Ecto neural progenitor cell (in vitro differentiated cells): ENCODE data around the gene PHF1.

Experiments used
- DNase-seq: peaks from one replicate; pipeline ENCODE4 v3.0.0-alpha.2; 2018; ENCODE audit warnings: low spot score

Gene PHF1

DNA sequence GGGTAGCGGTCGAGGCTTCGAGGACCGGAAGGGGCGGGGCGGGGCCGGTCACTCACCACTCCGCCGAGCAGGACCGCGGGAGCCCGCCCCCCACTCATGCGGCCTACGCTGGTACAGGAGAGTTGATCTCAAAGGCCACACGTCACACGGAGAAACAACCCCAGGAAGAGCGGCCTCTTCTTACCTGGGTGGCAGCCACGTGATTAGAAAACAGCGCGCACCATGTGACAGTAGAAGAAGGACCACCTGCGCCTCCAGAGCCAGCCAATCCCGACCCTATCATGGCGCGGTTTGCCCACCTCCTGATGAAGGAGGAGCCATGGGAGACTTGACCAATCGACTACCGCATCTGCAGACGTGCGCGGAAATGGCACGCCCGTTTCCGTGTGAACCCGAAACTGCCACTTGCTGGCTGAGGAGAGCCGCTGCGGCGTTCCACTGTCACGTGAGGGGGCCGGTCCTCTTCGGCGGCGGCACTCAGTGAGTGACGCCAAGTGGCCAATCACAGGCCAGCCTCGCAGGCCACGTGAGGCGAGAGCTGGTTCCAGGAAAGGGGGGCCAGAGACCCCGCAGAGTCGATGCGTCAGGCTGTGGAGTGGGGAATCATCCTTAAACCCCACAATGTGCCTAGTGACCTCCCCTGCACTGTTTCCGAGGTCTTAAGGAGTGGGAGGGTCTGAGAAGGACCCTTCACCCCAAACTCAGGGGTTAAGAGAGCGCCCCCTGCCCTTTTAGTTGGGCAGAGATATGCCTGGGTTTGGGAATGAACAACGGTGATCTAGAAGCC, 7.3 kb downstream of the PHF1 start, which contains the start of gene CUTA:
CUTA (minus strand) TSS at position 205 of the 787 bp plus-strand sequence; CDS start at position 98, 107 bp downstream.
- DNase-seq = peak; percentile 98

GRCh38 chr6:33418690-33419291, 8.0 kb downstream of the PHF1 start:
- DNase-seq = no peak

DNA sequence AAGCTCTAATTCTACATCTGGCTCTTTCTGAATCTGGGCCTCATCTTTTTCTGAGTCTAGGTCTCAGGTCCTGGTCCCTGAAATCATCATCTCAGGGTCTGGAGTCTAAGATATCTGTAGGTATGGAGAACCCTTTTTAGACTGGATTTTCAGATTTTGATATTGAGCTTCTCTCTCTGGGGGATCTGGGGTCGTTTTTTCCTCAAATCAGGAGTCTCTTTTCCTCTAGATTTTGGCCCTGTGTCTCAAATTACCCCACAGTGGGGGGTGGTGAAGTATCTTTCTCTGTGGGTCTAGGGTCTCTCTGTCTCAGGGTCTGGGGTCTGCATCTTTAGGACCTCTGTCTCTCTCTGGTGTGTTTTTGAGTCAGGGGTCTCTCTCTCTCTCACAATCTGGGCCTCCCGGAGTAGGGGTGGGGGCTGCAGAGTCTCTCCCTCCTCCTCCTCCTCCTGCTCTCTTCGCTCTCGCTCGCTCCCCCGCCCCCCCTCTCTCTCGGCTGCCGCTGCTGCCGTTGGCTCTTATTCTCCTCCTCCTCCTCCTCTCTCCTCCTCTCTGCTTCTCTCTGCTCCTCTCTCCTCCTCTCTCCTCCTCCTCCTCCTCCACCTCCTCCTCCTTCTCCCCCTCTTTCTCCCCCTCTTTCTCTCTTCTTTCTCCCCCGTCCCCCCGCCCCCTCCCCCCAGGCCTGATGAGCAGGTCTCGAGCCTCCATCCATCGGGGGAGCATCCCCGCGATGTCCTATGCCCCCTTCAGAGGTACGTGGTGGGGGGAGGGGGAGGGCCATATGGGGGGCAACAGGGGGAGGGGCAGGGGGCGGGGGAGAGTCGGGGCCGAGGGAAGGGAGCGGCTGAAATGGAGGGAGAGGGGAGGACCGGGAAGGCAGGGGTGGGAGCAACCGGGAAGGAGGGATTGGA, 9.0 kb downstream of the PHF1 start, which contains the start of gene SYNGAP1:
SYNGAP1 (plus strand) TSS at position 486 of the 911 bp plus-strand sequence; CDS start at position 686, 200 bp downstream.
- peak; percentile 75 for DNase-seq

DNA sequence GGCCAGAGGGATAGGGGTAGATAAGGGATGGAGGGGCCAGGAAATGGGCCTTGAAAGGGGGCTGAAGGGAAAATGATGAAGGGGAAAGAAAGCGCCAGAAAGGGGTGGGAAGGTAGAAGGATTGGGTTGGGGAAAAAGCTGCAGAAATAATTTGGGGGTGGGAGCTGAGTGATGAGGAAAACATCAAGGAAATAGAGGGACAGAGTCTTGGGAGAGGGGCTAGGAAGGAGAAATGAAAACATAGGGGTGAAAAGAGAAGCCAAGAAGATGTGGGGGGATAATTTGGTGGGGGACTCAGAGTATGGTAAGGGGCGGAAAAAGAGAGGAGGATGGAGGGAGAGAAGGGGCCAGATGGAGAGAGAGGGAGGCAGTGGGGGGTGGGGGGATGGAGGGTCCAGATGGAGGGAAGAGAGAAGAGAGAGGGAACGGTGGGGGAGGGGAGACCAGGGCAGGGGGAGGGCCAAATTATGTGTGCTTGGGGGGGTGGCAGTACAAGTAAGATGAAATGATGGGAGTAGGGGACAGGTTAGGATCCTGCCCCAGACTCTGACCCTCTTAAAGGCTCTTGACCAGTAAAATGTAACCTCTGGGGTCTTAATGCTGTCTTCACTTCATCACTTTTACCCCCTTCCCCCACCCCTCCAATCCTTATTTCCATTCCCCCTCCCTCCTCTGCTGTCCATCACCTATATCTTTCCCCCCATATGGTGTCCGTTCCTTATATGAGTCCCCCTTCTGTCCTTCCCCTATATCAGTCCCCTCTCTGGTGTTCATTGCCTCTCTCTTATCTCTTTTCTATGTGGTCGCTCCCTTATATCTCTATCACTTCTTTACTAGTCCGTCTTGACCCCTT, 9.9 kb downstream of the PHF1 start:
- no peak for DNase-seq

- no peak for DNase-seq
Measured at GRCh38 chr6:33421344-33421643, 10.5 kb downstream of the PHF1 start.

GRCh38 chr6:33423777-33424176, 13.0 kb downstream of the PHF1 start:
- no peak for DNase-seq

GRCh38 chr6:33424855-33425667, 14.2 kb downstream of the PHF1 start:
- DNase-seq = no peak

DNA sequence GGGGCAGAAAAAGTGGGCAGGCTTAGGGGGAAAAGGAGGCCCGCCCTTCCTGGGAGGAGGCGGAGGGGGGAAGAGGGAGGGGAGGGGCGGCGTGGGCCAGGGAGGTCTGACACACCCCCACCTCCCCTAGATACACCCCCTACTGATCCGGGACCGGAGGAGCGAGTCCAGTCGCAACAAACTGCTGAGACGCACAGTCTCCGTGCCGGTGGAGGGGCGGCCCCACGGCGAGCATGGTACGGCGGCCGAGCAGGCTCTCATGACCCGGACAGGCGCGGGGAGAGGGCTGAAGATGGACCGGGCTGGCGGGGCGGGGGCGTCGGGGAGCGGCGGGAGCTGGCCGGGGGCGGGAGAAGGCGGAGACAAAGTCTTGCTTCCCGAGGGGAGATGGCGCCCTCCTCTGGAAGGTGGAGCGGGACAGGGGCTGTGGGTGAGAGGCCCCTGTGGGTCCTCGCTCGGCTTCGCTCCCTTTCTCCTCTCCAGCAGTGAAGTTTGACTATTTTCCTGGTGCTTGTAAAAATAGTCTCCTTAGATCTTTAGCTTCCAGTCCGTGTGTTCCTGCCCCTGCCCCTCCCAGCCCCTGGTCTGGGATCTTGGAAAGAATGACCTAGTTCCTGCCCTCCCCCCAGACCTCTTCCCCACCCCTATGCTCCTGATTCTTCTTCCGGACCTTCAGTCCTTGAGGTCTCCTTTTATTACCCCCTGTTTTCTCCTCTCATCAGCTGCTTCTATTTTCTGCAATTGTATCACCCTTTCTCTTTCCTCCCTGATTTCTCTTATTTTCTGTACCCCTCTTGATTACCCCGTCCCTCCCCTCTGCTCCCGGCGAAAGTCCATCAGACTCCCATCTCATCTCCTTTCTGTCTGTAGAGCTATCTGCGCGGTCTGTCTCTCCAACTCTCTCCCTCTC, 15.1 kb downstream of the PHF1 start:
- DNase-seq = peak; percentile 93

GRCh38 chr6:33426590-33427511, 16.0 kb downstream of the PHF1 start:
- DNase-seq = no peak

DNA sequence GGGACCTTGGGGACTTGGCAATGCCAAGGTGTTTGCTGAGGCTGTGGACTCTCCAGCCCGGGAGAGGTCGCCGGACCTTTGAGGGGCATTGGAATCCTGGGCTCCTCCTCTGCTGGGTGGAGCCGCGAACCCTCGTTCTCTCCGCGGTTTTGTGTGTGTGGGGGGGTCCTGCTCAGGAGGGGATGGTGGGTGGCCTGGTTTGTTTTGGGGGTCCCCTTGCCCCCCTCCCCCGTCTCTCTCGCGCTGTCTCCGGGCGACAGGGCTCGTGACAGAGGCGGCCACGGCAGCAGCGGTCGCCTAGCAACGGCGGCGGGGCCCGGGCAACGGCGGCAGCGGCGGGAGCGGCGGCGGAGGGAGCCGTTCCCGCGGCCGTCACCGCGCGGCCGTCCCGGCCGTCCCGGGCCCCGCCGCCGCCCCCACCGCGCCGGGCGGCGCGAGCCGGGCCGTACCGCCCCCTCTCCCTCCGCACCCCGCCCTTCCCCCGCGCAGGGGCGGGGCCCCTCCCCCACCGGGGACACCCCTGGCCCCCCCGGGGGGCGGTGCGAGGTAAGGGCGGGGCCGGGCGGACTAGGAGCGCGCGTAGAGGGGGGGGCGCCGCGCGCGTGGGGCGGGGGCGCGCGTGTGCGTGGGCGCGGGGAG, 16.9 kb downstream of the PHF1 start:
- DNase-seq = peak; percentile 78

- DNase-seq = peak; percentile 69
Measured at GRCh38 chr6:33428224-33428965, 17.6 kb downstream of the PHF1 start.

DNA sequence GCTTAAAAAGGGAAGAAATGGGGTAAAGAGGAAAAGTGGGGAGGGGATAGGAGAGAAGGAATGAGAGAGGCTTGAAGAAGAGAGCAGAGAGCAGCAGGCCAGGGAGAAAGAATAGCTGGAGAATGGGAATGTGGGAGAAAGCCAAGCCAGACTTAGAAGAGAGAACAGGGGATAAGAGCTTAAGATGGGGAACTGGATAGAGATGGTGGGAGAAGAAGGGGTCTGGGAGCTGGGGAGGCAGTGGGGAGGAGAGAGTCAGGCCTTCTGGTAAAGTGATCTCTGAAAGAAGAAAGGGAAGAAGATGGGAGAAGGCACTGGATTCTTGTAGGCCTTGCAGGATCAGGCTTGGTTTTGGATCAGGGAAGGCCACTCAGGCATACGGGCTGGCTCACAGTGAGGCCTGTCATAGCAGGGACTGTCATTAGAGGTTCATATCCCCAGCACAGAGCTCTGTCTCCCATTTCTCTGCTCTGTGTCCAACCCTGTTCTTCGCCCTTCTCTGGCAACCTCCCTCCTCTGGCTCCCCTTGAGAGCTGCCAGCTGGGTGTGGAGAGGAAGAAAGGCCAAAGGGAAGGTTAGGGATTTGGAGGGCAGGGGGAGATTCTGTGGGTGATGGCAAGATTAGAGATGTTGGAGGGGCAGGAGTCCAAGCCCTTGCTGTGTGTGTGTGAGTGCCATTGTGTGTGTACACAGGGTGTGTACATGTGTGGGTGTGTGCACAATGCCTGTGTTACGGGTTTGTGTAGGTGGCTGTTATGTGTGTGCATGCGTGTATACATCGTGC, 18.3 kb downstream of the PHF1 start:
- DNase-seq = no peak

- DNase-seq = no peak
Measured at GRCh38 chr6:33429750-33430052, 18.9 kb downstream of the PHF1 start.

GRCh38 chr6:33430334-33430733, 19.5 kb downstream of the PHF1 start:
- DNase-seq = no peak

DNA sequence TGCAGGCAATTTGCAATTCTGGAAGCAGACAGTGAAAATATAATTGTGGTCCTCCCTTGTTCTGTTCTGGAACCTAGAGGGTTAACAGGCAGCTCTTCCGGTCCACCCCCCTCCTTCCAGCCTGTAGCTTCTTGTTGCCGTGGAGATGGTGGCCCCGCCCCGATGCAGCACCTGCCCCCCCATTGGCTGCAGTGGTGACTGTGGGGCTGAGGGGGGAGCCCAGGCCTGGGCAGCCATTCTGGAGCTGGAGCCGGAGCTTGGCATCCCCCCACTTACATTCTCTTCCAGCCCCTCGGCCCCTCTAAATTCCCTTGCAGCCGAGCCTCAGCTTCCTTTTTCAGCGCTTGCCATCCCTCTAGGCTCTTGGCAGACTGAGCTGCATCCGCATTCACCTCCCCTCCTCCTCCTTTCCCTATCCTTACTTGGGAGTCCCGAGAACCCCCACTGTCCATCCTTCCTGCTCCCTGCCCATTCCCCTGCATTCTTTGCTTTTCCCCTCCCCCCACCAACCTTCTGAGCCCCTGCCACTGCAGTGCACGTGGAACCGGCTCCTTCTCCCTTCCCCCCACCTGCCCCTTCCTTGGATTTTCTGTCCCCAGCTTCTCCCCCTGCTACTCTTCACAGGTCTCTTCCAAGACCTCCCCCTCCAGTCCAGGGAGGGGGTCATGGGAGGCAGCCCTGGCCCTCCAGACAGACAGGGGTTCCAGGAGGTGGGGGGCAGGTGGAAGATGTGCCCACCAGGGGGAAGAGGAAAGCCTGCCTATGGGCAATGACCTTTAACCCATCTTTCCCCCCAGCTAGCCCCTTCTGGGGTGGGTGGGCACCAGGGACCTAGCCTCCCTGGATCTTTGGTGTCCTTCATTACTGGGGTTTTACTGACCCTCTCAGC, 20.4 kb downstream of the PHF1 start:
- peak; percentile 89 for DNase-seq
